ENCODE results near the gene OR2A12. TPM values are rescaled to one million over a fixed set of nuclear protein-coding genes. Genes with fewer than 3 reads are reported as not detected.

OR2A12 gene
- total and polyA plus RNA-seq, 2 of the 13 experiments (the other 11 are each of a cell fraction or from before 2014, with no cell fraction given) = 0.18 TPM; not detected in 1

DNA sequence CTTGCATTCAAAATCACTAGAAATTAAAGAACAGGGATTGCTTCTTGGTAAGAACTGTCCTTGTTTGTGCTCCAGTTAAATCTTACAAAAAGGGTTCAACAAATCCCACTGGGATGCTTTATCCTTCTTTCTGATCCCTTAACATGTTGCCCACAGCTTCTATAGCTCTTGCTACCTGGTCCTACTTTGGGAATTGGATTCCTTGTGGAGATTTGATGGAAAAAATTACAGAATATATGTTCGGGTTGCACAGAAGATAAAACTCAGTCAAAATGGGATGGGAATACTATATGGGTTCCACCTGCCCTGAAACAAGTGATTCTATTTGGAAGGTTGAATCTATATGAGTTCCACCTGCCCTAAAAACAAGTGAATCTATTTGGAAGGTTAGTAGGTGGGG, 16.6 kb upstream of the OR2A12 start, which contains the start of gene OR2A25:
TSS of gene OR2A25 (plus strand) at position 301 of the 400 bp plus-strand sequence. CDS start 4,409 bp downstream, outside the sequence.
- in situ Hi-C loops (cut with HindIII; ENCODE audit: extremely low pct_ligation_motif_present, low pct_unique_long_range_greater_than_20kb) (no loop called here), intact Hi-C loops (cut with micrococcal nuclease; ENCODE audit: unreplicated experiment) (no loop called here)
- Histone ChIP-seq H3K27me3 (ENCODE audit: control insufficient read depth in 1 of 2, insufficient read depth in 2 of 2, low read length in 2 of 2) (no peaks in the 10 kb centered on the region), H3K79me2 (ENCODE audit: insufficient read depth, low read length) (no peaks in the 10 kb centered on the region), H3K9ac (ENCODE audit: insufficient read depth, low read depth, low read length) (no peak within 1 kb of the TSS), H3K4me2 (ENCODE audit: low read depth, low read length) (no peak within 1 kb of the TSS), H3K4me3 (replicated peaks in 1 of 3; ENCODE audit: insufficient read depth in 1 of 3, low read depth in 2 of 3, low read length in 3 of 3) (no peak within 1 kb of the TSS), H3K9me3 (ENCODE audit: low read length) (no peaks in the 10 kb centered on the region), H3K27ac (ENCODE audit: extremely low read length, insufficient read depth, low read length) (no peak within 1 kb of the TSS), H3K36me3 (replicated peaks in 1 of 2; ENCODE audit: control insufficient read depth in 1 of 2, insufficient read depth in 2 of 2, low read length in 2 of 2) (no peaks in the 10 kb centered on the region), H4K20me1 (ENCODE audit: insufficient read depth, low read length) (no peaks in the 10 kb centered on the region), H3K4me1 (ENCODE audit: insufficient read depth, low read length) (no peaks in the 10 kb centered on the region), H2AFZ (ENCODE audit: low read length) (no peak within 1 kb of the TSS)
- no TSS peak for BruUV-seq (replicated peaks)
- FAIRE-seq (no peak), ATAC-seq (no peak), DNase-seq (ENCODE audit: low spot score) (no peak)
- 0% methylated on average over 1 of the region's 1 CpG for WGBS (ENCODE audit: low lambda C conversion rate)
- ChIA-PET CTCF (ENCODE audit: low intra/inter-chr PET ratio, low total read pairs) (no interaction called here), POLR2A (no interaction called here)
- TF ChIP-seq, protein P1, sequence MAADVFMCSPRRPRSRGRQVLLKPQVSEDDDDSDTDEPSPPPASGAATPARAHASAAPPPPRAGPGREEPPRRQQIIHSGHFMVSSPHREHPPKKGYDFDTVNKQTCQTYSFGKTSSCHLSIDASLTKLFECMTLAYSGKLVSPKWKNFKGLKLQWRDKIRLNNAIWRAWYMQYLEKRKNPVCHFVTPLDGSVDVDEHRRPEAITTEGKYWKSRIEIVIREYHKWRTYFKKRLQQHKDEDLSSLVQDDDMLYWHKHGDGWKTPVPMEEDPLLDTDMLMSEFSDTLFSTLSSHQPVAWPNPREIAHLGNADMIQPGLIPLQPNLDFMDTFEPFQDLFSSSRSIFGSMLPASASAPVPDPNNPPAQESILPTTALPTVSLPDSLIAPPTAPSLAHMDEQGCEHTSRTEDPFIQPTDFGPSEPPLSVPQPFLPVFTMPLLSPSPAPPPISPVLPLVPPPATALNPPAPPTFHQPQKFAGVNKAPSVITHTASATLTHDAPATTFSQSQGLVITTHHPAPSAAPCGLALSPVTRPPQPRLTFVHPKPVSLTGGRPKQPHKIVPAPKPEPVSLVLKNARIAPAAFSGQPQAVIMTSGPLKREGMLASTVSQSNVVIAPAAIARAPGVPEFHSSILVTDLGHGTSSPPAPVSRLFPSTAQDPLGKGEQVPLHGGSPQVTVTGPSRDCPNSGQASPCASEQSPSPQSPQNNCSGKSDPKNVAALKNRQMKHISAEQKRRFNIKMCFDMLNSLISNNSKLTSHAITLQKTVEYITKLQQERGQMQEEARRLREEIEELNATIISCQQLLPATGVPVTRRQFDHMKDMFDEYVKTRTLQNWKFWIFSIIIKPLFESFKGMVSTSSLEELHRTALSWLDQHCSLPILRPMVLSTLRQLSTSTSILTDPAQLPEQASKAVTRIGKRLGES (CRISPR knock-in tag; IDR thresholded peaks at IDR 0.05; ENCODE audit: borderline replicate concordance) = no peak
- no peak for TF ChIP-seq HOMEZ (CRISPR knock-in tag; IDR thresholded peaks at IDR 0.05; ENCODE audit: low read depth)
- TF ChIP-seq ETS1 (CRISPR knock-in tag; IDR thresholded peaks at IDR 0.05) = no peak
- no peak for TF ChIP-seq ZNF414 (CRISPR knock-in tag; IDR thresholded peaks at IDR 0.05)
- no peak for TF ChIP-seq CCAR2 (optimal IDR thresholded peaks at IDR 0.05; ENCODE audit: low read depth, low read length)
- no peak for TF ChIP-seq ZNF431 (CRISPR knock-in tag; IDR thresholded peaks at IDR 0.05; ENCODE audit: borderline replicate concordance, low read depth)
- TF ChIP-seq ZNF264 (CRISPR knock-in tag; IDR thresholded peaks at IDR 0.05) = no peak
- TF ChIP-seq NCOA2 (CRISPR knock-in tag; IDR thresholded peaks at IDR 0.05) = no peak
- no peak for TF ChIP-seq HINFP (CRISPR knock-in tag; IDR thresholded peaks at IDR 0.05; ENCODE audit: low read depth)
- TF ChIP-seq ZNF282 (IDR thresholded peaks at IDR 0.05; ENCODE audit: partially characterized antibody) = no peak
- TF ChIP-seq ZBTB3 (CRISPR knock-in tag; IDR thresholded peaks at IDR 0.05; ENCODE audit: borderline replicate concordance, low read depth) = no peak
- TF ChIP-seq POLR2A (IDR thresholded peaks at IDR 0.05; ENCODE audit: insufficient read depth in 1 of 2, low read depth in 2 of 2, low read length in 2 of 2) = no peak
- TF ChIP-seq YEATS2 (CRISPR knock-in tag; IDR thresholded peaks at IDR 0.05; ENCODE audit: borderline replicate concordance) = no peak
